ENCODE data around the gene RAB43.
"Not testable (repeated sequence)": the region's sequence is repeated elsewhere in the genome, so short reads cannot be mapped to it uniquely, and the experiment has no call there.

RAB43 gene

GRCh38 chr3:129121016-129121791 lies 400 bp downstream of the RAB43 start:
- DNase-seq, result peak in 2 of 3 experiments; percentile 64 to 69

GRCh38 chr3:129120254-129121004 lies 1.2 kb downstream of the RAB43 start:
- peak in 2 of 3 experiments; percentile 35 to 44 for DNase-seq

GRCh38 chr3:129119365-129120100 lies 2.1 kb downstream of the RAB43 start:
- no peak for DNase-seq

GRCh38 chr3:129118745-129119144 lies 2.9 kb downstream of the RAB43 start:
- DNase-seq, result no peak

- no peak for DNase-seq
Observed at GRCh38 chr3:129117134-129117533, 4.5 kb downstream of the RAB43 start.

GRCh38 chr3:129116482-129116946 lies 5.1 kb downstream of the RAB43 start:
- DNase-seq, result no peak

- DNase-seq, result no peak
Observed at GRCh38 chr3:129114455-129114854, 7.1 kb downstream of the RAB43 start.

- DNase-seq, result no peak
Observed at GRCh38 chr3:129112308-129113052, 9.1 kb downstream of the RAB43 start.

GRCh38 chr3:129111076-129111780 lies 10.4 kb downstream of the RAB43 start:
- DNase-seq, result not testable (repeated sequence)

- no peak for DNase-seq
Observed at GRCh38 chr3:129107793-129108192, 13.8 kb downstream of the RAB43 start.

- DNase-seq, result no peak
Observed at GRCh38 chr3:129106866-129107565, 14.6 kb downstream of the RAB43 start.

- peak in 1 of 3 experiments; percentile 34 for DNase-seq
Observed at GRCh38 chr3:129106320-129106719, 15.3 kb downstream of the RAB43 start.

- DNase-seq, result no peak
Observed at GRCh38 chr3:129105862-129106261, 15.7 kb downstream of the RAB43 start.

GRCh38 chr3:129104498-129105079 lies 17.0 kb downstream of the RAB43 start:
- no peak for DNase-seq

- no peak for DNase-seq
Observed at GRCh38 chr3:129104051-129104450, 17.6 kb downstream of the RAB43 start.

- DNase-seq, result no peak
Observed at GRCh38 chr3:129103296-129103695, 18.3 kb downstream of the RAB43 start.

GRCh38 chr3:129101370-129102138 lies 20.1 kb downstream of the RAB43 start:
- DNase-seq, result no peak

- DNase-seq, result no peak
Observed at GRCh38 chr3:129100274-129100673, 21.3 kb downstream of the RAB43 start.

- DNase-seq, result no peak
Observed at GRCh38 chr3:129095285-129095684, 26.3 kb downstream of the RAB43 start.

GRCh38 chr3:129088312-129088711 lies 33.3 kb downstream of the RAB43 start:
- DNase-seq, result not testable (repeated sequence)
